HG03139 (cell line): ENCODE results near the gene ALDH3B2.
"Not testable (repeated sequence)": the region's sequence is repeated elsewhere in the genome, so short reads cannot be mapped to it uniquely, and the experiment has no call there.

Experiments used
- ATAC-seq: cut with Tn5 transposase; IDR thresholded peaks from one replicate; pipeline ENCODE4 v1.9.1; 2021; ENCODE audit not compliant: unreplicated experiment

The ALDH3B2 gene

GRCh38 chr11:67644472-67645418, 29.7 kb downstream of the ALDH3B2 start:
- no peak for ATAC-seq

- ATAC-seq, result no peak
These were observed 30.4 kb downstream of the ALDH3B2 start for GRCh38 chr11:67644042-67644441.

GRCh38 chr11:67642173-67643120, 32.0 kb downstream of the ALDH3B2 start:
- ATAC-seq, result no peak

- no peak for ATAC-seq
These were observed 32.9 kb downstream of the ALDH3B2 start for GRCh38 chr11:67641338-67642172.

GRCh38 chr11:67640758-67641337, 33.6 kb downstream of the ALDH3B2 start:
- ATAC-seq, result no peak

GRCh38 chr11:67640021-67640757, 34.2 kb downstream of the ALDH3B2 start:
- no peak for ATAC-seq

- no peak for ATAC-seq
These were observed 35.0 kb downstream of the ALDH3B2 start, which contains the start of gene TBX10 for GRCh38 chr11:67639438-67639859. TSS of gene TBX10 (minus strand) at chr11:67639763. CDS start at chr11:67639472, 291 bp downstream.

- ATAC-seq, result no peak
These were observed 35.6 kb downstream of the ALDH3B2 start for GRCh38 chr11:67638535-67639437.

- not testable (repeated sequence) for ATAC-seq
These were observed 37.0 kb downstream of the ALDH3B2 start for GRCh38 chr11:67637441-67637840.

GRCh38 chr11:67636962-67637361, 37.5 kb downstream of the ALDH3B2 start:
- ATAC-seq, result no peak

- no peak for ATAC-seq
These were observed 39.2 kb downstream of the ALDH3B2 start for GRCh38 chr11:67635231-67635521.

GRCh38 chr11:67634366-67635230, 39.8 kb downstream of the ALDH3B2 start:
- ATAC-seq, result no peak

- ATAC-seq, result no peak
These were observed 40.6 kb downstream of the ALDH3B2 start for GRCh38 chr11:67633758-67634365.

GRCh38 chr11:67632982-67633755, 41.3 kb downstream of the ALDH3B2 start:
- ATAC-seq, result no peak

GRCh38 chr11:67632175-67632981, 42.0 kb downstream of the ALDH3B2 start:
- no peak for ATAC-seq

GRCh38 chr11:67631853-67632174, 42.6 kb downstream of the ALDH3B2 start:
- no peak for ATAC-seq
